B cell (primary cell): ENCODE results near the gene SART1. TPM values are rescaled to one million over a fixed set of nuclear protein-coding genes. Genes with fewer than 3 reads are reported as not detected.

Experiments used
- ATAC-seq: fragments of 200-7000 bp; cut with Tn5 transposase; one replicate; pipeline ENCODE4 v1.10.0; 2021; ENCODE audit warnings: low read depth, mild to moderate bottlenecking, moderate number of reproducible peaks, moderate library complexity
- CTCF ChIA-PET: fragments of 350-600 bp; sonication (Branson Sonifier 250); formaldehyde crosslinking; loops from one replicate; lab custom pipeline; 2021; ENCODE audit warnings: antibody characterized with exemption, inconsistent platforms; lab: Charles Lee
- POLR2A ChIA-PET: fragments of 350-600 bp; sonication (Branson Sonifier 250); formaldehyde crosslinking; loops from one replicate; lab custom pipeline; 2021; ENCODE audit warnings: antibody characterized with exemption; lab: Charles Lee
- DNase-seq: peaks from one replicate; pipeline ENCODE4 v3.0.0; 2013
- H2AFZ ChIP-seq: 2 replicates; pipeline ENCODE4 v1.6.1; 2012; ENCODE audit warnings: mild to moderate bottlenecking, low read depth, low read length; ENCODE audit not compliant: insufficient read depth, poor library complexity, severe bottlenecking
- H3K27ac ChIP-seq, 2 donors: 1 replicate in 1 of 2; 2 replicates in 1 of 2; pipeline ENCODE4 v1.5.1; 2012 to 2013; ENCODE audit warnings: low read length in 2 of 2, mild to moderate bottlenecking in 2 of 2, moderate library complexity in 1 of 2
- H3K27me3 ChIP-seq, 4 experiments: fragments of 200-600 bp in 1 of 4; sonication (generic) in 1 of 4; replicated peaks in 1 of 4; 1 replicate in 2 of 4; 2 replicates in 2 of 4; pipeline versions ENCODE4 v1.6.1 to v1.7.0; 2013 to 2016; ENCODE audit warnings: low read length in 3 of 4, mild to moderate bottlenecking in 2 of 4, mixed read lengths in 1 of 4, moderate library complexity in 1 of 4; ENCODE audit not compliant: insufficient read depth in 4 of 4, control insufficient read depth in 3 of 4; ENCODE audit errors: control extremely low read depth in 1 of 4
- H3K36me3 ChIP-seq, 2 experiments: replicated peaks in 1 of 2; 1 replicate in 1 of 2; 2 replicates in 1 of 2; pipeline versions ENCODE4 v1.6.1 to v1.7.1; 2013; ENCODE audit warnings: low read length in 1 of 2; ENCODE audit not compliant: insufficient read depth in 2 of 2, control insufficient read depth in 1 of 2; ENCODE audit errors: control extremely low read depth in 1 of 2, extremely low read depth in 1 of 2
- H3K4me1 ChIP-seq, 2 donors: fragments of 200-600 bp in 1 of 2; sonication (generic) in 1 of 2; 1 replicate in 1 of 2; 2 replicates in 1 of 2; pipeline versions ENCODE4 v1.5.1 to v1.6.1; 2013 to 2017; ENCODE audit warnings: low read length in 2 of 2; ENCODE audit not compliant: control insufficient read depth in 2 of 2, insufficient read depth in 2 of 2
- H3K4me2 ChIP-seq: replicated peaks from 2 replicates; pipeline ENCODE3; 2012; ENCODE audit warnings: mild to moderate bottlenecking, low read depth, low read length; ENCODE audit not compliant: poor library complexity, severe bottlenecking
- H3K4me3 ChIP-seq, 5 experiments: fragments of 200-600 bp in 1 of 5; sonication (generic) in 1 of 5; 1 replicate in 3 of 5; 2 replicates in 2 of 5; pipeline versions ENCODE4 v1.5.1 to v1.7.0; 2011 to 2016; ENCODE audit warnings: low read length in 4 of 5, mild to moderate bottlenecking in 4 of 5, low read depth in 2 of 5, control low read depth in 1 of 5, moderate library complexity in 1 of 5; ENCODE audit not compliant: insufficient read depth in 1 of 5; ENCODE audit errors: control extremely low read depth in 1 of 5, extremely low read depth in 1 of 5
- H3K79me2 ChIP-seq: fragments of 200-600 bp; sonication (generic); one replicate; pipeline ENCODE4 v1.6.0; 2016; ENCODE audit warnings: low read length; ENCODE audit not compliant: control insufficient read depth, insufficient read depth
- H3K9ac ChIP-seq: fragments of 200-600 bp; sonication (generic); 2 replicates; pipeline ENCODE4 v1.6.1; 2017; ENCODE audit warnings: mild to moderate bottlenecking, low read length, moderate library complexity
- H3K9me3 ChIP-seq, 3 donors: one replicate each; pipeline versions ENCODE4 v1.6.1 to v1.7.1; 2013; ENCODE audit warnings: low read length in 2 of 3; ENCODE audit not compliant: control insufficient read depth in 2 of 3, insufficient read depth in 1 of 3; ENCODE audit errors: control extremely low read depth in 1 of 3
- H4K20me1 ChIP-seq: 2 replicates; pipeline ENCODE4 v1.6.0; 2012; ENCODE audit warnings: mild to moderate bottlenecking, low read length; ENCODE audit not compliant: insufficient read depth, control insufficient read depth, poor library complexity, severe bottlenecking
- H3K27ac Mint-ChIP-seq: one replicate; pipeline ENCODE4 v1.8.0; 2021; ENCODE audit warnings: mixed read lengths
- H3K27me3 Mint-ChIP-seq: one replicate; pipeline ENCODE4 v1.8.0; 2021; ENCODE audit warnings: mixed read lengths
- H3K4me1 Mint-ChIP-seq: one replicate; pipeline ENCODE4 v1.8.0; 2021; ENCODE audit warnings: mixed read lengths
- H3K4me3 Mint-ChIP-seq: one replicate; pipeline ENCODE4 v1.8.0; 2021; ENCODE audit warnings: mixed read lengths
- H3K9me3 Mint-ChIP-seq: one replicate; pipeline ENCODE4 v1.8.0; 2022; ENCODE audit warnings: mixed read lengths; ENCODE audit not compliant: insufficient read depth
- EZH2 ChIP-seq: IDR thresholded peaks from 2 replicates; pipeline ENCODE4 v1.6.1; 2012; ENCODE audit warnings: borderline replicate concordance, low read depth, mild to moderate bottlenecking, moderate library complexity, low read length; ENCODE audit not compliant: insufficient read depth, poor library complexity, severe bottlenecking
- WGBS: methylation state at CpG from one replicate; pipeline ENCODE4 v1.1.5; 2013; ENCODE audit warnings: missing lambda C conversion rate; ENCODE audit not compliant: insufficient coverage; 5-methylcytosine and 5-hydroxymethylcytosine counted together
- intact Hi-C: fragments of 100-400 bp; cut with micrococcal nuclease; formaldehyde crosslinking; loops from one replicate; pipeline ENCODE4 v1.10.0; 2022
- polyA plus RNA-seq: library from polyadenylated mRNA; depleted of rRNA; stranded (reverse); fragments of >200 nt; gene quantifications from 2 replicates; pipeline ENCODE4 v1.2.3, GENCODE V29; 2012
- total RNA-seq, 2 donors: library from RNA; stranded (reverse); fragments of 120-200 nt in 1 of 2; gene quantifications; 1 replicate in 1 of 2; 2 replicates in 1 of 2; pipeline versions ENCODE4 v1.2.3 to v1.2.4, GENCODE V29; 2013 to 2022
- TF ChIP-seq, protein P1 (sequence below): fragments of 200-600 bp; IDR thresholded peaks from one replicate; pipeline ENCODE4 v1.8.0; 2022; ENCODE audit warnings: antibody characterized with exemption, mild to moderate bottlenecking

Gene SART1
- total and polyA plus RNA-seq, 2 donors (not counting 1 experiment from before 2014, with no cell fraction given), result 74.5 to 102 TPM

GRCh38 chr11:65918211-65919140 lies 43.1 kb upstream of the SART1 start, which contains the start of gene C11orf68:
Gene C11orf68 (minus strand): TSS chr11:65919062. CDS start chr11:65919031, 31 bp downstream.
- intact Hi-C loops, result loop anchor here (1.0 to 2.0 kb wide), 7 partner anchors 10 to 256 kb away; partner anchors contain the start of genes BANF1, CFL1, EIF1AD and FIBP
- Mint-ChIP-seq H3K9me3 (no peaks in the 10 kb centered on the region), H3K27ac (peak within 1 kb of the TSS; percentile 89), H3K4me1 (peaks cover 44% of the 10 kb centered on the region), H3K4me3 (peak within 1 kb of the TSS; percentile 95), H3K27me3 (no peaks in the 10 kb centered on the region)
- ChIA-PET POLR2A (interaction anchor here (0.5 to 2.5 kb wide), 9 partner anchors 9 to 349 kb away, joined by 3 to 13 read pairs (median 4); partner anchors contain the start of genes CCDC85B and FIBP), CTCF (interaction anchor here (0.9 to 2.1 kb wide), 5 partner anchors 20 to 74 kb away, joined by 3 to 15 read pairs (median 4); partner anchors contain the start of genes CCDC85B and FIBP)
- Histone ChIP-seq H3K36me3 (peaks cover 6 to 20% of the 10 kb centered on the region in 2 experiments), H3K27me3 (no peaks in the 10 kb centered on the region), H3K4me1 (peaks cover 19 to 50% of the 10 kb centered on the region in 2 donors), H3K9ac (peak within 1 kb of the TSS; percentile 96), H2AFZ (peak within 1 kb of the TSS; percentile 81), H3K9me3 (no peaks in the 10 kb centered on the region), H4K20me1 (peaks cover 4% of the 10 kb centered on the region), H3K27ac (peak within 1 kb of the TSS; percentile 66 to 85), H3K4me2 (peak within 1 kb of the TSS; percentile 97), H3K4me3 (peak within 1 kb of the TSS; percentile 83 to 99 (median 93)), H3K79me2 (peaks cover 38% of the 10 kb centered on the region)
- ATAC-seq (no peak), DNase-seq (no peak)
- WGBS, result 5% methylated on average over 77 of the region's 77 CpGs
- TF ChIP-seq EZH2, result no peak
- TF ChIP-seq, protein P1, sequence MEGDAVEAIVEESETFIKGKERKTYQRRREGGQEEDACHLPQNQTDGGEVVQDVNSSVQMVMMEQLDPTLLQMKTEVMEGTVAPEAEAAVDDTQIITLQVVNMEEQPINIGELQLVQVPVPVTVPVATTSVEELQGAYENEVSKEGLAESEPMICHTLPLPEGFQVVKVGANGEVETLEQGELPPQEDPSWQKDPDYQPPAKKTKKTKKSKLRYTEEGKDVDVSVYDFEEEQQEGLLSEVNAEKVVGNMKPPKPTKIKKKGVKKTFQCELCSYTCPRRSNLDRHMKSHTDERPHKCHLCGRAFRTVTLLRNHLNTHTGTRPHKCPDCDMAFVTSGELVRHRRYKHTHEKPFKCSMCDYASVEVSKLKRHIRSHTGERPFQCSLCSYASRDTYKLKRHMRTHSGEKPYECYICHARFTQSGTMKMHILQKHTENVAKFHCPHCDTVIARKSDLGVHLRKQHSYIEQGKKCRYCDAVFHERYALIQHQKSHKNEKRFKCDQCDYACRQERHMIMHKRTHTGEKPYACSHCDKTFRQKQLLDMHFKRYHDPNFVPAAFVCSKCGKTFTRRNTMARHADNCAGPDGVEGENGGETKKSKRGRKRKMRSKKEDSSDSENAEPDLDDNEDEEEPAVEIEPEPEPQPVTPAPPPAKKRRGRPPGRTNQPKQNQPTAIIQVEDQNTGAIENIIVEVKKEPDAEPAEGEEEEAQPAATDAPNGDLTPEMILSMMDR, result no peak
